ENCODE data around the gene AMN1.

DNA sequence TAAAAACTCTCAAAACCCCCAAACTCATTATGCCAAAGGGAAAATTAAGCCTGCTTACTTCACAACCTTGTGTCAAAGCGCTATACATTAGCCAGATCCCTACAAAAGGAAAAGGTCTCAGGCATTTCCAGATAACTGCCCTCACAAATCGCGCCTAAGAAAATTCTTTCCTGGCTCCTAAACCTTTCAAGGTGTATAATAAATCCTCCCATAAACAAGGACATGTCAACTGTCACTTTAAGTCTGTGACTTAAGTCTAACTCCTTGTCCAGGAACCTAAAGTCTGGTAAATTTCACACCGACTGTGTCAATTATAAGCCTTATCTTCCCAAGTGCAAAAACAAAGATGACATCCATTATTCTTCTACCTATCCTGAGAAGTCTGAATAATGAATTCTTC, 73.6 kb downstream of the AMN1 start:
- TF ChIP-seq, protein P1, sequence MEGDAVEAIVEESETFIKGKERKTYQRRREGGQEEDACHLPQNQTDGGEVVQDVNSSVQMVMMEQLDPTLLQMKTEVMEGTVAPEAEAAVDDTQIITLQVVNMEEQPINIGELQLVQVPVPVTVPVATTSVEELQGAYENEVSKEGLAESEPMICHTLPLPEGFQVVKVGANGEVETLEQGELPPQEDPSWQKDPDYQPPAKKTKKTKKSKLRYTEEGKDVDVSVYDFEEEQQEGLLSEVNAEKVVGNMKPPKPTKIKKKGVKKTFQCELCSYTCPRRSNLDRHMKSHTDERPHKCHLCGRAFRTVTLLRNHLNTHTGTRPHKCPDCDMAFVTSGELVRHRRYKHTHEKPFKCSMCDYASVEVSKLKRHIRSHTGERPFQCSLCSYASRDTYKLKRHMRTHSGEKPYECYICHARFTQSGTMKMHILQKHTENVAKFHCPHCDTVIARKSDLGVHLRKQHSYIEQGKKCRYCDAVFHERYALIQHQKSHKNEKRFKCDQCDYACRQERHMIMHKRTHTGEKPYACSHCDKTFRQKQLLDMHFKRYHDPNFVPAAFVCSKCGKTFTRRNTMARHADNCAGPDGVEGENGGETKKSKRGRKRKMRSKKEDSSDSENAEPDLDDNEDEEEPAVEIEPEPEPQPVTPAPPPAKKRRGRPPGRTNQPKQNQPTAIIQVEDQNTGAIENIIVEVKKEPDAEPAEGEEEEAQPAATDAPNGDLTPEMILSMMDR (optimal IDR thresholded peaks at IDR 0.05 in 1 of 3, IDR thresholded peaks at IDR 0.05 in 1 of 3, conservative IDR thresholded peaks at IDR 0.05 in 1 of 3; ENCODE audit: extremely low read depth in 1 of 3, insufficient read depth in 2 of 3, low read length in 3 of 3), result no peak
- no peak for TF ChIP-seq EZH2 (IDR thresholded peaks at IDR 0.05; ENCODE audit: low read length)

Data from keratinocyte (primary cell).